ENCODE data around the gene ENTHD1.

The ENTHD1 gene

DNA sequence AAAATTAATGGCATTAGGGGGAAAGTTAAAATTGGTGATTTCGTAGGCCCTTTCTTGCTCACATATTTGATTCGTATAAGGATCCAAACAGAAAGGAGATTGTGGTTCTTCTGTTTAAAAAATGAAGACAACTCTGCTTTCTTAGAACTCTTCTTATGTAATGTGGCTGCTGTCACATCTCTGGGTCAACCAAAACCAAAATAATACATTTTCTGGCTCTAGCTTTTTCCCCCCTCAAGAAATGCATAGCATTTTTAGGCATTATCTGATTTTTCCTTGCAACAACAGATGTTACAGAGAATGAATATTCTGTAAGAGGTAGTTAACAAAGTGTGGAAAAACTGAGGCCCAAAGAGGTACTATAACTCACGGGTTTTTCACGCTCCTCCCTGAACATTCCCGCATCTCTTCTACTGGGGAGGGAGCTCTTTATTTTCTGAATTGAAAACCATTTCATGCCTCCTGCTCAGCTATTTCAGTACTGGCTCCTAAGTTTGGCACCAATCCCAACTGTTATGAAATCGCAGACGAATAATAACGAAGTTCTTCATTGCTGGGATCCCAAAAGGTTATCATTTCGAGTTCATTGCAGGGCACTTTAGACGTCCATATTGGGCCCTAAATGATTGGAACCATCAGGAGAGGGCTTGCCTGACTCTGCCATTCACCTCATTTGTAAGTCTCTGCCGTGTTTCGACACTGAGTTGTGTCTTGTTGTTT, 24.4 kb upstream of the ENTHD1 start:
- Histone ChIP-seq H3K36me3 (ENCODE audit: control insufficient read depth in 2 of 2, insufficient read depth in 1 of 2, low read length in 2 of 2) (no peaks in the 10 kb centered on the region), H3K27ac (ENCODE audit: extremely low read depth, low read depth, low read length) (no peak overlapping the region), H3K9me3 (ENCODE audit: control insufficient read depth, insufficient read depth, low read depth, low read length) (no peaks in the 10 kb centered on the region), H3K4me3 (ENCODE audit: low read depth, low read length) (no peak overlapping the region), H3K4me1 (ENCODE audit: control insufficient read depth, insufficient read depth, low read length) (no peaks in the 10 kb centered on the region)
- POLR2A ChIA-PET = interaction anchor here (0.7 kb wide), 1 partner anchor 133 kb away, joined by 3 read pairs; no protein-coding TSS in a partner anchor
- CTCF ChIA-PET = interaction anchor here (0.6 to 2.9 kb wide), 4 partner anchors 14 to 302 kb away, joined by 3 to 7 read pairs (median 4); no protein-coding TSS in a partner anchor
- no peak for TF ChIP-seq ZFP69B (tag by site-specific recombination; IDR thresholded peaks at IDR 0.05)
- TF ChIP-seq ZNF175 (tag by site-specific recombination; IDR thresholded peaks at IDR 0.05) = no peak
- TF ChIP-seq ZNF19 (tag by site-specific recombination; IDR thresholded peaks at IDR 0.05; ENCODE audit: low read depth) = no peak
- TF ChIP-seq, protein P1, sequence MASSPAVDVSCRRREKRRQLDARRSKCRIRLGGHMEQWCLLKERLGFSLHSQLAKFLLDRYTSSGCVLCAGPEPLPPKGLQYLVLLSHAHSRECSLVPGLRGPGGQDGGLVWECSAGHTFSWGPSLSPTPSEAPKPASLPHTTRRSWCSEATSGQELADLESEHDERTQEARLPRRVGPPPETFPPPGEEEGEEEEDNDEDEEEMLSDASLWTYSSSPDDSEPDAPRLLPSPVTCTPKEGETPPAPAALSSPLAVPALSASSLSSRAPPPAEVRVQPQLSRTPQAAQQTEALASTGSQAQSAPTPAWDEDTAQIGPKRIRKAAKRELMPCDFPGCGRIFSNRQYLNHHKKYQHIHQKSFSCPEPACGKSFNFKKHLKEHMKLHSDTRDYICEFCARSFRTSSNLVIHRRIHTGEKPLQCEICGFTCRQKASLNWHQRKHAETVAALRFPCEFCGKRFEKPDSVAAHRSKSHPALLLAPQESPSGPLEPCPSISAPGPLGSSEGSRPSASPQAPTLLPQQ (tag by site-specific recombination; IDR thresholded peaks at IDR 0.05) = no peak
- TF ChIP-seq ZNF341 (tag by site-specific recombination; IDR thresholded peaks at IDR 0.05; ENCODE audit: low read depth) = no peak
- TF ChIP-seq, protein P2, sequence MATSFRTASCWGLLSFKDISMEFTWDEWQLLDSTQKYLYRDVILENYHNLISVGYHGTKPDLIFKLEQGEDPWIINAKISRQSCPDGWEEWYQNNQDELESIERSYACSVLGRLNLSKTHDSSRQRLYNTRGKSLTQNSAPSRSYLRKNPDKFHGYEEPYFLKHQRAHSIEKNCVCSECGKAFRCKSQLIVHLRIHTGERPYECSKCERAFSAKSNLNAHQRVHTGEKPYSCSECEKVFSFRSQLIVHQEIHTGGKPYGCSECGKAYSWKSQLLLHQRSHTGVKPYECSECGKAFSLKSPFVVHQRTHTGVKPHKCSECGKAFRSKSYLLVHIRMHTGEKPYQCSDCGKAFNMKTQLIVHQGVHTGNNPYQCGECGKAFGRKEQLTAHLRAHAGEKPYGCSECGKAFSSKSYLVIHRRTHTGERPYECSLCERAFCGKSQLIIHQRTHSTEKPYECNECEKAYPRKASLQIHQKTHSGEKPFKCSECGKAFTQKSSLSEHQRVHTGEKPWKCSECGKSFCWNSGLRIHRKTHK (tag by site-specific recombination; IDR thresholded peaks at IDR 0.05) = no peak
- no peak for TF ChIP-seq ZNF677 (tag by site-specific recombination; IDR thresholded peaks at IDR 0.05)
- TF ChIP-seq, protein P3, sequence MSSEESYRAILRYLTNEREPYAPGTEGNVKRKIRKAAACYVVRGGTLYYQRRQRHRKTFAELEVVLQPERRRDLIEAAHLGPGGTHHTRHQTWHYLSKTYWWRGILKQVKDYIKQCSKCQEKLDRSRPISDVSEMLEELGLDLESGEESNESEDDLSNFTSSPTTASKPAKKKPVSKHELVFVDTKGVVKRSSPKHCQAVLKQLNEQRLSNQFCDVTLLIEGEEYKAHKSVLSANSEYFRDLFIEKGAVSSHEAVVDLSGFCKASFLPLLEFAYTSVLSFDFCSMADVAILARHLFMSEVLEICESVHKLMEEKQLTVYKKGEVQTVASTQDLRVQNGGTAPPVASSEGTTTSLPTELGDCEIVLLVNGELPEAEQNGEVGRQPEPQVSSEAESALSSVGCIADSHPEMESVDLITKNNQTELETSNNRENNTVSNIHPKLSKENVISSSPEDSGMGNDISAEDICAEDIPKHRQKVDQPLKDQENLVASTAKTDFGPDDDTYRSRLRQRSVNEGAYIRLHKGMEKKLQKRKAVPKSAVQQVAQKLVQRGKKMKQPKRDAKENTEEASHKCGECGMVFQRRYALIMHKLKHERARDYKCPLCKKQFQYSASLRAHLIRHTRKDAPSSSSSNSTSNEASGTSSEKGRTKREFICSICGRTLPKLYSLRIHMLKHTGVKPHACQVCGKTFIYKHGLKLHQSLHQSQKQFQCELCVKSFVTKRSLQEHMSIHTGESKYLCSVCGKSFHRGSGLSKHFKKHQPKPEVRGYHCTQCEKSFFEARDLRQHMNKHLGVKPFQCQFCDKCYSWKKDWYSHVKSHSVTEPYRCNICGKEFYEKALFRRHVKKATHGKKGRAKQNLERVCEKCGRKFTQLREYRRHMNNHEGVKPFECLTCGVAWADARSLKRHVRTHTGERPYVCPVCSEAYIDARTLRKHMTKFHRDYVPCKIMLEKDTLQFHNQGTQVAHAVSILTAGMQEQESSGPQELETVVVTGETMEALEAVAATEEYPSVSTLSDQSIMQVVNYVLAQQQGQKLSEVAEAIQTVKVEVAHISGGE (tag by site-specific recombination; conservative IDR thresholded peaks at IDR 0.05; ENCODE audit: low read depth) = no peak
- TF ChIP-seq YY1 (tag by site-specific recombination; IDR thresholded peaks at IDR 0.05) = no peak
- no peak for TF ChIP-seq ZNF391 (tag by site-specific recombination; IDR thresholded peaks at IDR 0.05; ENCODE audit: borderline replicate concordance, low read depth)
- no peak for TF ChIP-seq ZNF202 (tag by site-specific recombination; IDR thresholded peaks at IDR 0.05; ENCODE audit: borderline replicate concordance)
- TF ChIP-seq ZNF549 (tag by site-specific recombination; IDR thresholded peaks at IDR 0.05) = no peak
- TF ChIP-seq, protein P4, sequence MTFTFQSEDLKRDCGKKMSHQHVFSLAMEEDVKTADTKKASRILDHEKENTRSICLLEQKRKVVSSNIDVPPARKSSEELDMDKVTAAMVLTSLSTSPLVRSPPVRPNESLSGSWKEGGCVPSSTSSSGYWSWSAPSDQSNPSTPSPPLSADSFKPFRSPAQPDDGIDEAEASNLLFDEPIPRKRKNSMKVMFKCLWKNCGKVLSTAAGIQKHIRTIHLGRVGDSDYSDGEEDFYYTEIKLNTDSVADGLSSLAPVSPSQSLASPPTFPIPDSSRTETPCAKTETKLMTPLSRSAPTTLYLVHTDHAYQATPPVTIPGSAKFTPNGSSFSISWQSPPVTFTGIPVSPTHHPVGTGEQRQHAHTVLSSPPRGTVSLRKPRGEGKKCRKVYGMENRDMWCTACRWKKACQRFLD (tag by site-specific recombination; IDR thresholded peaks at IDR 0.05) = no peak
- no peak for TF ChIP-seq ZNF23 (tag by site-specific recombination; IDR thresholded peaks at IDR 0.05; ENCODE audit: borderline replicate concordance)

DNA sequence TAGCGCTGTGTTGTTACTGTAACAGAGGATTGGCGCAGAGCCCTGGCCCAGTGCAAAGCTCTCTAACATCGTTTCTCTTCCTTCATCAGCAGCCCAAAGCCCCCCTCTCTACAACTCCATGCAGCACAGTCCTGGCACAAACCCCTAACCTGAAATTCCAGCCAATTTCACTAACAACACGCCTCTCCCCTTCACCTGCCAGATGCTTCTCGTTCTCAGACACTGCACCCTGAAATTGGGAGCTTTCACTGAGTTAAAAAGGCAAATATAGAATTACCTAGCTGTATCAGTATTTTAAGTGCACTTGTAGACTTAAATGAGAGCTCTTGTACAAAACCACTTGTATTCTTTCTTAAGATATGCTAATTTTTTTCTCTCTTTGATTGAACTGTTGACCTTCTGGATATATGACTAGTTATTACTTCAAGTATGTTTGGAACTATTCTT, 23.7 kb upstream of the ENTHD1 start:
- Histone ChIP-seq H3K4me3 (ENCODE audit: low read depth, low read length) (no peak overlapping the region), H3K9me3 (ENCODE audit: control insufficient read depth, insufficient read depth, low read depth, low read length) (no peaks in the 10 kb centered on the region), H3K27ac (ENCODE audit: extremely low read depth, low read depth, low read length) (no peak overlapping the region), H3K36me3 (ENCODE audit: control insufficient read depth in 2 of 2, insufficient read depth in 1 of 2, low read length in 2 of 2) (no peaks in the 10 kb centered on the region), H3K4me1 (ENCODE audit: control insufficient read depth, insufficient read depth, low read length) (no peaks in the 10 kb centered on the region)
- CTCF ChIA-PET = interaction anchor here (1.3 to 2.9 kb wide), 5 partner anchors 15 to 109 kb away, joined by 3 to 8 read pairs (median 6); no protein-coding TSS in a partner anchor
- POLR2A ChIA-PET = no interaction called here
- TF ChIP-seq, protein P5, sequence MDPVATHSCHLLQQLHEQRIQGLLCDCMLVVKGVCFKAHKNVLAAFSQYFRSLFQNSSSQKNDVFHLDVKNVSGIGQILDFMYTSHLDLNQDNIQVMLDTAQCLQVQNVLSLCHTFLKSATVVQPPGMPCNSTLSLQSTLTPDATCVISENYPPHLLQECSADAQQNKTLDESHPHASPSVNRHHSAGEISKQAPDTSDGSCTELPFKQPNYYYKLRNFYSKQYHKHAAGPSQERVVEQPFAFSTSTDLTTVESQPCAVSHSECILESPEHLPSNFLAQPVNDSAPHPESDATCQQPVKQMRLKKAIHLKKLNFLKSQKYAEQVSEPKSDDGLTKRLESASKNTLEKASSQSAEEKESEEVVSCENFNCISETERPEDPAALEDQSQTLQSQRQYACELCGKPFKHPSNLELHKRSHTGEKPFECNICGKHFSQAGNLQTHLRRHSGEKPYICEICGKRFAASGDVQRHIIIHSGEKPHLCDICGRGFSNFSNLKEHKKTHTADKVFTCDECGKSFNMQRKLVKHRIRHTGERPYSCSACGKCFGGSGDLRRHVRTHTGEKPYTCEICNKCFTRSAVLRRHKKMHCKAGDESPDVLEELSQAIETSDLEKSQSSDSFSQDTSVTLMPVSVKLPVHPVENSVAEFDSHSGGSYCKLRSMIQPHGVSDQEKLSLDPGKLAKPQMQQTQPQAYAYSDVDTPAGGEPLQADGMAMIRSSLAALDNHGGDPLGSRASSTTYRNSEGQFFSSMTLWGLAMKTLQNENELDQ (tag by site-specific recombination; IDR thresholded peaks at IDR 0.05; ENCODE audit: low read depth) = no peak
- TF ChIP-seq ZNF629 (tag by site-specific recombination; IDR thresholded peaks at IDR 0.05) = no peak
- TF ChIP-seq, protein P6, sequence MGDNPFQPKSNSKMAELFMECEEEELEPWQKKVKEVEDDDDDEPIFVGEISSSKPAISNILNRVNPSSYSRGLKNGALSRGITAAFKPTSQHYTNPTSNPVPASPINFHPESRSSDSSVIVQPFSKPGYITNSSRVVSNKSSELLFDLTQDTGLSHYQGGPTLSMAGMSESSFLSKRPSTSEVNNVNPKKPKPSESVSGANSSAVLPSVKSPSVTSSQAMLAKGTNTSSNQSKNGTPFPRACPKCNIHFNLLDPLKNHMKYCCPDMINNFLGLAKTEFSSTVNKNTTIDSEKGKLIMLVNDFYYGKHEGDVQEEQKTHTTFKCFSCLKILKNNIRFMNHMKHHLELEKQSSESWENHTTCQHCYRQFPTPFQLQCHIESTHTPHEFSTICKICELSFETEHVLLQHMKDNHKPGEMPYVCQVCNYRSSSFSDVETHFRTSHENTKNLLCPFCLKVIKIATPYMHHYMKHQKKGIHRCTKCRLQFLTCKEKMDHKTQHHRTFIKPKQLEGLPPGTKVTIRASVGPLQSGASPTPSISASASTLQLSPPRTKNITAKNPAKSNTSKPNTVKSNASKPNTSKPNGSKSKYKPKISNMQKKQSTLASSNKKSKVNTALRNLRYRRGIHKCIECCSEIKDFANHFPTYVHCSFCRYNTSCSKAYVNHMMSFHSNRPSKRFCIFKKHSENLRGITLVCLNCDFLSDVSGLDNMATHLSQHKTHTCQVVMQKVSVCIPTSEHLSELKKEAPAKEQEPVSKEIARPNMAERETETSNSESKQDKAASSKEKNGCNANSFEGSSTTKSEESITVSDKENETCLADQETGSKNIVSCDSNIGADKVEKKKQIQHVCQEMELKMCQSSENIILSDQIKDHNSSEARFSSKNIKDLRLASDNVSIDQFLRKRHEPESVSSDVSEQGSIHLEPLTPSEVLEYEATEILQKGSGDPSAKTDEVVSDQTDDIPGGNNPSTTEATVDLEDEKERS (tag by site-specific recombination; IDR thresholded peaks at IDR 0.05) = no peak
- no peak for TF ChIP-seq ZBTB7A (tag by site-specific recombination; IDR thresholded peaks at IDR 0.05; ENCODE audit: low read depth)
- TF ChIP-seq ZSCAN23 (tag by site-specific recombination; IDR thresholded peaks at IDR 0.05) = no peak
- TF ChIP-seq ZNF133 (tag by site-specific recombination; IDR thresholded peaks at IDR 0.05) = no peak
- no peak for TF ChIP-seq ZNF596 (tag by site-specific recombination; IDR thresholded peaks at IDR 0.05)
